BLaER1 (cell line): ENCODE results near the gene ITPKB.

ENCODE experiments used
- H3K27ac ChIP-seq: shearing (Covaris generic); formaldehyde crosslinking; 2 replicates; pipeline ENCODE4 v1.8.1; 2022
- H3K27me3 ChIP-seq: shearing (Covaris generic); formaldehyde crosslinking; 2 replicates; pipeline ENCODE4 v1.8.1; 2022
- H3K36me3 ChIP-seq: shearing (Covaris generic); formaldehyde crosslinking; 2 replicates; pipeline ENCODE4 v1.8.1; 2022
- H3K4me1 ChIP-seq: shearing (Covaris generic); formaldehyde crosslinking; 2 replicates; pipeline ENCODE4 v1.8.1; 2022
- H3K4me2 ChIP-seq: shearing (Covaris generic); formaldehyde crosslinking; 2 replicates; pipeline ENCODE4 v1.8.1; 2022
- H3K4me3 ChIP-seq: shearing (Covaris generic); formaldehyde crosslinking; 2 replicates; pipeline ENCODE4 v1.8.1; 2022
- H3K9ac ChIP-seq: shearing (Covaris generic); formaldehyde crosslinking; 2 replicates; pipeline ENCODE4 v1.8.1; 2022
- H3K9me3 ChIP-seq: shearing (Covaris generic); formaldehyde crosslinking; 2 replicates; pipeline ENCODE4 v1.8.1; 2022
- H4K20me1 ChIP-seq: shearing (Covaris generic); formaldehyde crosslinking; 2 replicates; pipeline ENCODE4 v1.8.1; 2022
- Cebpa-rat ChIP-seq: shearing (Covaris generic); IDR thresholded peaks from 2 replicates; pipeline ENCODE4 v1.8.1; 2022

The ITPKB gene

GRCh38 chr1:226662642-226663326, 76.3 kb downstream of the ITPKB start:
- H3K27me3 ChIP-seq = no peaks in the 10 kb centered on the region
- peak overlapping the region; percentile 42; the same call in 1 of the 2 replicates for H3K9ac ChIP-seq
- no peaks in the 10 kb centered on the region for H3K4me1 ChIP-seq

DNA sequence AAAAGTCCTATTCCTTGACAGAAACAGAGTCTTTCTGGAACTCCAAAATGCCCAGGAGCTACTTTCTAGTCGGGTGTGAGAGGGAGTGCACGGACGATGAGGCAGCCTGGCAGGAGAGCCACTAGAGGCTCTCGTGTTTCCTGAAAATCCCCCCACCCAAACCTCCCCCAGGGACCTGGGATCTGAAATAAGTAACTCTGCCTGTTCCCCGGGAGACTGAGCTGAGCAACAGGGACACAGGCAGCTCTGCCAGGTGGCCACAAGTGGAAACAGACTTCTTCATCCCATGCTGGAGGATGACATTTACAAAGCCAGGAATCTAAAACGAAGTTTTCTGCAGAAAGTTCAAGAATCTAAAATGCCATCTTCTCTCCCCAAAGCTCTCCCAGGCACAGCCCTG, 77.1 kb downstream of the ITPKB start:
- Histone ChIP-seq H3K4me3 (peak overlapping the region; percentile 40; the same call in 1 of the 2 replicates), H3K4me2 (no peak overlapping the region; the same call in 1 of the 2 replicates), H3K9me3 (no peaks in the 10 kb centered on the region), H4K20me1 (peaks cover 77% of the 10 kb centered on the region), H3K27ac (peak overlapping the region; percentile 80), H3K4me1 (no peaks in the 10 kb centered on the region), H3K9ac (peak overlapping the region; percentile 64; the same call in 1 of the 2 replicates), H3K36me3 (no peaks in the 10 kb centered on the region), H3K27me3 (no peaks in the 10 kb centered on the region)
- no peak for TF ChIP-seq Cebpa-rat

More at GRCh38 chr1:226662642-226663326, 76.3 kb downstream of the ITPKB start:
- Histone ChIP-seq H3K27ac (peak overlapping the region; percentile 80), H4K20me1 (peaks cover 82% of the 10 kb centered on the region), H3K4me2 (no peak overlapping the region; the same call in 1 of the 2 replicates), H3K36me3 (no peaks in the 10 kb centered on the region), H3K9me3 (no peaks in the 10 kb centered on the region), H3K4me3 (0 out of 2 replicates have a peak overlapping the region, but pooled peaks have one; percentile 40)
- TF ChIP-seq Cebpa-rat = peak; percentile 56; the same call in 1 of the 2 replicates

GRCh38 chr1:226661271-226661670, 77.8 kb downstream of the ITPKB start:
- peak overlapping the region; percentile 37 for H3K4me3 ChIP-seq
- no peaks in the 10 kb centered on the region for H3K4me1 ChIP-seq
- no peak overlapping the region; the same call in 1 of the 2 replicates for H3K4me2 ChIP-seq
- H3K36me3 ChIP-seq = no peaks in the 10 kb centered on the region
- H3K9ac ChIP-seq = peak overlapping the region; percentile 64
- no peaks in the 10 kb centered on the region for H3K9me3 ChIP-seq
- no peaks in the 10 kb centered on the region for H3K27me3 ChIP-seq
- peaks cover 70% of the 10 kb centered on the region for H4K20me1 ChIP-seq
- TF ChIP-seq Cebpa-rat = no peak
- H3K27ac ChIP-seq = peak overlapping the region; percentile 80

GRCh38 chr1:226660410-226661182, 78.5 kb downstream of the ITPKB start:
- H3K4me1 ChIP-seq = no peaks in the 10 kb centered on the region
- peak overlapping the region; percentile 80 for H3K27ac ChIP-seq
- peak overlapping the region; percentile 37 for H3K4me3 ChIP-seq
- peaks cover 63% of the 10 kb centered on the region for H4K20me1 ChIP-seq
- H3K27me3 ChIP-seq = no peaks in the 10 kb centered on the region
- H3K9me3 ChIP-seq = no peaks in the 10 kb centered on the region
- no peak for TF ChIP-seq Cebpa-rat
- no peaks in the 10 kb centered on the region for H3K36me3 ChIP-seq
- peak overlapping the region; percentile 64 for H3K9ac ChIP-seq
- H3K4me2 ChIP-seq = no peak overlapping the region; the same call in 1 of the 2 replicates

DNA sequence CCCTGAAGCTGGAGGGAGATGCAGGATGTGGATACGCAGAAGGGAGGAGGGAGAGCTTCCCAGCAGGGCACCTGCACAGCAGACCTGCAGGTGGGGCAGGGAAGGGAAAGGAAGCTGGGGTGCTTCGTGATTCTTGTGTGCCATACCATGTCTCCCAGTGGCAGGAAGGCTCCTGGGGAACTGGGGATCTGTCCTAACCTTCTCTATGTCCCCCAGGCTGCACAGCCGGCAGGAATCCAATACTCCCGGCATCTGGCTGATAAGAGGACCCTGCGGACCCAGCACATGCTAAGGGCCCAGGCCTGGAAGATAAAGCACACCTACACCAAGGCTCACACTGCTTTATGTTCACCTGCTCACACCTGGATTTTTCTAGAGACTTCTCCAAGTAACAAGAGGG, 79.4 kb downstream of the ITPKB start:
- Histone ChIP-seq H3K36me3 (no peaks in the 10 kb centered on the region), H4K20me1 (peaks cover 54% of the 10 kb centered on the region), H3K4me2 (no peak overlapping the region; the same call in 1 of the 2 replicates), H3K9me3 (no peaks in the 10 kb centered on the region), H3K27ac (peak overlapping the region; percentile 80), H3K9ac (peak overlapping the region; percentile 64; the same call in 1 of the 2 replicates), H3K4me1 (no peaks in the 10 kb centered on the region), H3K27me3 (no peaks in the 10 kb centered on the region), H3K4me3 (no peak overlapping the region)
- TF ChIP-seq Cebpa-rat = no peak

GRCh38 chr1:226659136-226659535, 79.9 kb downstream of the ITPKB start:
- peak overlapping the region; percentile 32; the same call in 1 of the 2 replicates for H3K27ac ChIP-seq
- no peak overlapping the region for H3K9ac ChIP-seq
- no peaks in the 10 kb centered on the region for H3K27me3 ChIP-seq
- no peaks in the 10 kb centered on the region for H3K36me3 ChIP-seq
- no peaks in the 10 kb centered on the region for H3K4me1 ChIP-seq
- peaks cover 49% of the 10 kb centered on the region for H4K20me1 ChIP-seq
- no peak overlapping the region for H3K4me3 ChIP-seq
- H3K9me3 ChIP-seq = no peaks in the 10 kb centered on the region
- no peak for TF ChIP-seq Cebpa-rat
- H3K4me2 ChIP-seq = no peak overlapping the region; the same call in 1 of the 2 replicates

GRCh38 chr1:226658546-226659125, 80.4 kb downstream of the ITPKB start:
- H3K9ac ChIP-seq = no peak overlapping the region

DNA sequence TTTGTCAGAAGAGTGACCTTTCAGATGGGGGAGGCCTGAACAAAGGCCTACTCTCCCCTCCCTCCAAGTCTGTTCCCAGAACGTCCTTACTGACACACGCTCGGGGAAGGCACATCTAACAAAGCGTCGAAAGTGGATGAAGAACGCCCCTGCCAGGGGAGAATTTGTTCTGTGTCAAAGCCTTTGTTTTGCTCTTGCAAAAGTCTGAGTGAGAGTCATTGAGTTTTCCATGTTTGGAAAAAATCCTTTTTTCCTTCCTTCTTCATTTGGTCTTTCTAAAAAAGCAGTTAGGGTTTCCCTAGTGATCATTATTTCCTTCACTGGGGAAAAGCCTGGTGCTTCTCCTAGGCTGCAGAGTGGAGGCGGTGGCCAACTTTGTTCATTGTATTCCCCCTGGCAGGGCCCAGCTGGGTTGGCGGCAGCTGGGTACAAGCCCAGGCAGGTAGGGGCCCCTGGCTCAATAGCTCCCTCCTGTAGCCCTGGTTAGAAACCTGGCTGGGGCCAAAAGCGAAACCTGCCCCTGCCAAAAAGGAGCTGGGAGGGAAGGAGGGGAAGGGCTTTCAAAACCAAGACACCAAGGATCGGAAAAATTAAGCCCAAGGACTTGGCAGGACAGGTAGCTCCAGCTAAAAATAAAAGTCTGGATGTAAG, 81.1 kb downstream of the ITPKB start:
- Histone ChIP-seq H3K4me1 (no peaks in the 10 kb centered on the region), H3K4me3 (no peak overlapping the region)

More at GRCh38 chr1:226658546-226659125, 80.4 kb downstream of the ITPKB start:
- H3K27me3 ChIP-seq = no peaks in the 10 kb centered on the region
- peak overlapping the region; percentile 32; the same call in 1 of the 2 replicates for H3K27ac ChIP-seq
- no peaks in the 10 kb centered on the region for H3K9me3 ChIP-seq
- H4K20me1 ChIP-seq = peaks cover 44% of the 10 kb centered on the region
- H3K4me1 ChIP-seq = no peaks in the 10 kb centered on the region
- no peaks in the 10 kb centered on the region for H3K36me3 ChIP-seq
- H3K4me2 ChIP-seq = no peak overlapping the region; the same call in 1 of the 2 replicates
- no peak for TF ChIP-seq Cebpa-rat
- H3K4me3 ChIP-seq = no peak overlapping the region

More for the DNA sequence above, 81.1 kb downstream of the ITPKB start:
- Histone ChIP-seq H3K27ac (no peak overlapping the region), H3K27me3 (no peaks in the 10 kb centered on the region), H3K36me3 (no peaks in the 10 kb centered on the region), H3K9me3 (no peaks in the 10 kb centered on the region), H4K20me1 (peaks cover 37% of the 10 kb centered on the region), H3K4me2 (no peak overlapping the region; the same call in 1 of the 2 replicates), H3K9ac (no peak overlapping the region)
- TF ChIP-seq Cebpa-rat = no peak
